ENCODE measurements around the gene TXNDC8.

Gene TXNDC8

GRCh38 chr9:110278080-110278707 is 59.5 kb downstream of the TXNDC8 start:
- Histone ChIP-seq H3K9me3 (ENCODE audit: insufficient read depth, low read depth, low read length) (no peaks in the 10 kb centered on the region), H3K79me2 (ENCODE audit: insufficient read depth, low read length) (no peaks in the 10 kb centered on the region), H2AFZ (ENCODE audit: low read length) (no peak overlapping the region), H3K36me3 (ENCODE audit: insufficient read depth, low read length) (no peaks in the 10 kb centered on the region), H4K20me1 (ENCODE audit: insufficient read depth, low read length, poor library complexity, severe bottlenecking) (no peaks in the 10 kb centered on the region), H3K4me2 (ENCODE audit: low read depth, low read length, poor library complexity, severe bottlenecking) (no peak overlapping the region), H3K27me3 (ENCODE audit: insufficient read depth, low read length, poor library complexity, severe bottlenecking) (no peaks in the 10 kb centered on the region), H3K4me3 (ENCODE audit: low read length, poor library complexity, severe bottlenecking) (no peak overlapping the region), H3K9ac (ENCODE audit: low read depth, low read length, poor library complexity, severe bottlenecking) (no peak overlapping the region), H3K4me1 (ENCODE audit: insufficient read depth, low read length, poor library complexity, severe bottlenecking) (no peaks in the 10 kb centered on the region), H3K9me2 (replicated peaks; ENCODE audit: low read depth, low read length) (no peaks in the 10 kb centered on the region), H3F3A (ENCODE audit: low read depth) (no peaks in the 10 kb centered on the region)
- TF ChIP-seq CTCF (conservative IDR thresholded peaks at IDR 0.05; ENCODE audit: low read length) (no peak), EZH2phosphoT487 (IDR thresholded peaks at IDR 0.05; ENCODE audit: borderline replicate concordance) (no peak)

- Histone ChIP-seq H4K20me1 (ENCODE audit: insufficient read depth, low read length, poor library complexity, severe bottlenecking) (no peaks in the 10 kb centered on the region), H3K36me3 (ENCODE audit: insufficient read depth, low read length) (no peaks in the 10 kb centered on the region)
These were observed 60.9 kb downstream of the TXNDC8 start for GRCh38 chr9:110276781-110277180.

GRCh38 chr9:110270211-110270995 is 67.3 kb downstream of the TXNDC8 start:
- Histone ChIP-seq H3K4me1 (ENCODE audit: insufficient read depth, low read length, poor library complexity, severe bottlenecking) (no peaks in the 10 kb centered on the region), H3K4me2 (ENCODE audit: low read depth, low read length, poor library complexity, severe bottlenecking) (no peak overlapping the region), H3F3A (ENCODE audit: low read depth) (no peaks in the 10 kb centered on the region), H2AFZ (ENCODE audit: low read length) (no peak overlapping the region), H4K20me1 (ENCODE audit: insufficient read depth, low read length, poor library complexity, severe bottlenecking) (no peaks in the 10 kb centered on the region), H3K9ac (ENCODE audit: low read depth, low read length, poor library complexity, severe bottlenecking) (no peak overlapping the region), H3K9me2 (replicated peaks; ENCODE audit: low read depth, low read length) (no peaks in the 10 kb centered on the region), H3K9me3 (ENCODE audit: insufficient read depth, low read depth, low read length) (no peaks in the 10 kb centered on the region), H3K27me3 (ENCODE audit: insufficient read depth, low read length, poor library complexity, severe bottlenecking) (no peaks in the 10 kb centered on the region), H3K36me3 (ENCODE audit: insufficient read depth, low read length) (no peaks in the 10 kb centered on the region), H3K4me3 (ENCODE audit: low read length, poor library complexity, severe bottlenecking) (no peak overlapping the region), H3K79me2 (ENCODE audit: insufficient read depth, low read length) (no peaks in the 10 kb centered on the region)
- TF ChIP-seq CTCF (conservative IDR thresholded peaks at IDR 0.05; ENCODE audit: low read length) (no peak), EZH2phosphoT487 (IDR thresholded peaks at IDR 0.05; ENCODE audit: borderline replicate concordance) (no peak)

More at GRCh38 chr9:110276781-110277180, 60.9 kb downstream of the TXNDC8 start:
- Histone ChIP-seq H3K4me1 (ENCODE audit: insufficient read depth, low read length, poor library complexity, severe bottlenecking) (no peaks in the 10 kb centered on the region), H3K27me3 (ENCODE audit: insufficient read depth, low read length, poor library complexity, severe bottlenecking) (no peaks in the 10 kb centered on the region), H3K4me2 (ENCODE audit: low read depth, low read length, poor library complexity, severe bottlenecking) (no peak overlapping the region), H3K9me2 (replicated peaks; ENCODE audit: low read depth, low read length) (no peaks in the 10 kb centered on the region), H3F3A (ENCODE audit: low read depth) (no peaks in the 10 kb centered on the region), H3K79me2 (ENCODE audit: insufficient read depth, low read length) (no peaks in the 10 kb centered on the region), H3K9ac (ENCODE audit: low read depth, low read length, poor library complexity, severe bottlenecking) (no peak overlapping the region), H3K4me3 (ENCODE audit: low read length, poor library complexity, severe bottlenecking) (no peak overlapping the region), H2AFZ (ENCODE audit: low read length) (no peak overlapping the region), H3K9me3 (ENCODE audit: insufficient read depth, low read depth, low read length) (no peaks in the 10 kb centered on the region)
- TF ChIP-seq CTCF (conservative IDR thresholded peaks at IDR 0.05; ENCODE audit: low read length) (no peak), EZH2phosphoT487 (IDR thresholded peaks at IDR 0.05; ENCODE audit: borderline replicate concordance) (no peak)
